K562 (cell line): ENCODE data around the gene SMIM3. TPM values are rescaled to one million over a fixed set of nuclear protein-coding genes. Genes with fewer than 3 reads are reported as not detected.

Experiments used
- CEBPG ChIP-seq, 3 experiments: fragments of 200-800 bp in 1 of 3; sonication (Bioruptor generic) in 1 of 3; sonication (generic) in 1 of 3; formaldehyde crosslinking in 1 of 3; IDR thresholded peaks in 2 of 3; conservative IDR thresholded peaks in 1 of 3; 2 replicates each; pipeline versions ENCODE4 v1.6.1 to v1.8.0; 2016 to 2022; ENCODE audit warnings: missing compliant biosample characterization in 2 of 3, missing genetic modification characterization in 2 of 3, mild to moderate bottlenecking in 1 of 3, missing genetic modification reagents in 1 of 3
- DDX20 ChIP-seq: fragments of 450-650 bp; IDR thresholded peaks from 2 replicates; pipeline ENCODE4 v1.6.1; 2016; ENCODE audit warnings: missing genetic modification characterization, low read depth, mild to moderate bottlenecking, missing compliant biosample characterization, moderate library complexity
- DEAF1 ChIP-seq: fragments of 450-650 bp; formaldehyde crosslinking; IDR thresholded peaks from 2 replicates; pipeline ENCODE4 v1.4.0; 2020; ENCODE audit warnings: mild to moderate bottlenecking, moderate library complexity
- DNMT1 ChIP-seq: fragments of 450-650 bp; IDR thresholded peaks from 2 replicates; pipeline ENCODE4 v1.6.1; 2016; ENCODE audit warnings: antibody characterized with exemption, mild to moderate bottlenecking
- ETV5 ChIP-seq: sonication (generic); formaldehyde crosslinking; IDR thresholded peaks from 2 replicates; pipeline ENCODE4 v1.4.0; 2020; ENCODE audit warnings: low read depth, mild to moderate bottlenecking, missing genetic modification reagents
- L3MBTL2 ChIP-seq: fragments of 450-650 bp; IDR thresholded peaks from 2 replicates; pipeline ENCODE4 v1.6.1; 2016; ENCODE audit warnings: mild to moderate bottlenecking, moderate library complexity
- NR2C1 ChIP-seq, 2 experiments: fragments of 450-650 bp; IDR thresholded peaks; 2 replicates each; pipeline ENCODE4 v1.6.1; 2017; ENCODE audit warnings: mild to moderate bottlenecking in 2 of 2, antibody characterized with exemption in 1 of 2, inconsistent platforms in 1 of 2, missing compliant biosample characterization in 1 of 2, missing genetic modification characterization in 1 of 2
- PHB2 ChIP-seq: fragments of 450-650 bp; IDR thresholded peaks from 2 replicates; pipeline ENCODE4 v1.6.1; 2017; ENCODE audit warnings: low read depth
- PHF21A ChIP-seq: fragments of 450-650 bp; IDR thresholded peaks from 2 replicates; pipeline ENCODE4 v1.6.1; 2017; ENCODE audit warnings: low read depth, borderline replicate concordance
- POLR2G ChIP-seq: fragments of 200-400 bp; formaldehyde crosslinking; IDR thresholded peaks from 2 replicates; pipeline ENCODE4 v1.6.1; 2017; ENCODE audit warnings: low read depth, mild to moderate bottlenecking, antibody characterized with exemption, low read length, moderate library complexity
- SRF ChIP-seq, 2 experiments: fragments of 250-450, 450-650 bp in 1 of 2; sonication (Bioruptor Pico) in 1 of 2; sonication (generic) in 1 of 2; formaldehyde crosslinking; IDR thresholded peaks; 2 replicates each; pipeline versions ENCODE4 v1.5.0 to v1.5.1; 2020 to 2022; ENCODE audit warnings: mild to moderate bottlenecking in 1 of 2, missing genetic modification reagents in 1 of 2
- ZNF318 ChIP-seq, 2 experiments: fragments of 450-650 bp; IDR thresholded peaks; 2 replicates each; pipeline ENCODE4 v1.6.1; 2016; ENCODE audit warnings: mild to moderate bottlenecking in 2 of 2, borderline replicate concordance in 1 of 2, low read depth in 1 of 2, moderate library complexity in 1 of 2
- ZNF511 ChIP-seq: sonication (generic); formaldehyde crosslinking; IDR thresholded peaks from 2 replicates; pipeline ENCODE4 v1.8.0; 2022; ENCODE audit warnings: mild to moderate bottlenecking, missing genetic modification reagents
- polyA plus RNA-seq, 8 experiments: library from polyadenylated mRNA; depleted of rRNA in 4 of 8; stranded (reverse) in 5 of 8; unstranded in 3 of 8; fragments of >200 nt; fragmentation: Nextera tagmentation in 2 of 8; fragmentation: Illumina TruSeq in 1 of 8; extraction: Ambion mirVana in 2 of 8; extraction: Trizol in 1 of 8; gene quantifications; 2 replicates each; pipeline versions ENCODE4 v1.2.1 to v1.2.3, GENCODE V29; 2011 to 2014; ENCODE audit warnings: inconsistent platforms in 1 of 8, missing spikeins in 1 of 8
- total RNA-seq, 7 experiments: library from RNA; depleted of rRNA in 6 of 7; stranded (reverse); fragments of >200 nt in 6 of 7; fragmentation: Illumina TruSeq in 2 of 7; extraction: Trizol in 2 of 7; gene quantifications; 2 replicates each; pipeline versions ENCODE4 v1.2.1 to v1.2.3, GENCODE V29; 2011 to 2021; ENCODE audit warnings: low replicate concordance in 1 of 7

SMIM3 gene
- total and polyA plus RNA-seq, 9 of the 15 experiments (the other 6 are each of a cell fraction or from before 2014, with no cell fraction given) = 4.1 to 27.7 (median 13.6) TPM

- TF ChIP-seq ZNF511 (CRISPR knock-in tag) (no peak), ETV5 (CRISPR knock-in tag) (no peak), CEBPG (CRISPR knock-in tag; IDR thresholded peaks at IDR 0.05) (no peak), CEBPG (tag; conservative IDR thresholded peaks at IDR 0.05 in 1 of 2, IDR thresholded peaks at IDR 0.05 in 1 of 2) (no peak), ZNF318 (IDR thresholded peaks at IDR 0.05; ENCODE audit: borderline replicate concordance in 1 of 2, low read depth in 1 of 2) (no peak), PHB2 (no peak), DNMT1 (no peak), DDX20 (no peak), PHF21A (no peak), SRF (CRISPR knock-in tag; IDR thresholded peaks at IDR 0.05) (no peak), POLR2G (no peak), L3MBTL2 (no peak), NR2C1 (IDR thresholded peaks at IDR 0.05) (no peak), NR2C1 (tag; IDR thresholded peaks at IDR 0.05) (no peak), DEAF1 (CRISPR knock-in tag) (no peak)
Observed at GRCh38 chr5:150757087-150757649, 21.4 kb upstream of the SMIM3 start (continued).
